Neural cell (in vitro differentiated cells): Measurements from ENCODE around the gene TMEM80.

Experiments
- EP300 ChIP-seq: fragments of 450-650 bp; conservative IDR thresholded peaks from 2 replicates; pipeline ENCODE4 v1.6.1; 2014; ENCODE audit warnings: antibody characterized with exemption, mild to moderate bottlenecking, moderate library complexity; ENCODE audit not compliant: poor library complexity, severe bottlenecking
- EZH2 ChIP-seq: fragments of 200-600, 300-800 bp; shearing (Covaris generic), sonication (generic); IDR thresholded peaks from 2 replicates; pipeline ENCODE4 v1.6.1; 2014; ENCODE audit warnings: antibody characterized with exemption, low read length, borderline replicate concordance, mild to moderate bottlenecking; ENCODE audit not compliant: insufficient read depth, poor library complexity, severe bottlenecking
- POLR2AphosphoS5 ChIP-seq: IDR thresholded peaks from 2 replicates; pipeline ENCODE4 v1.6.1; 2012
- RAD21 ChIP-seq: fragments of 450-650 bp; conservative IDR thresholded peaks from 2 replicates; pipeline ENCODE4 v1.6.1; 2014; ENCODE audit warnings: antibody characterized with exemption, mild to moderate bottlenecking, moderate library complexity
- REST ChIP-seq: IDR thresholded peaks from 2 replicates; pipeline ENCODE4 v1.6.1; 2012; ENCODE audit warnings: borderline replicate concordance
- TAF1 ChIP-seq: IDR thresholded peaks from 2 replicates; pipeline ENCODE4 v1.6.1; 2012; ENCODE audit warnings: low read depth
- TF ChIP-seq, protein P1 (sequence below): fragments of 450-650 bp; IDR thresholded peaks from 2 replicates; pipeline ENCODE4 v1.5.1; 2014; ENCODE audit warnings: antibody characterized with exemption, mild to moderate bottlenecking, moderate library complexity; ENCODE audit not compliant: poor library complexity, severe bottlenecking

DNA sequence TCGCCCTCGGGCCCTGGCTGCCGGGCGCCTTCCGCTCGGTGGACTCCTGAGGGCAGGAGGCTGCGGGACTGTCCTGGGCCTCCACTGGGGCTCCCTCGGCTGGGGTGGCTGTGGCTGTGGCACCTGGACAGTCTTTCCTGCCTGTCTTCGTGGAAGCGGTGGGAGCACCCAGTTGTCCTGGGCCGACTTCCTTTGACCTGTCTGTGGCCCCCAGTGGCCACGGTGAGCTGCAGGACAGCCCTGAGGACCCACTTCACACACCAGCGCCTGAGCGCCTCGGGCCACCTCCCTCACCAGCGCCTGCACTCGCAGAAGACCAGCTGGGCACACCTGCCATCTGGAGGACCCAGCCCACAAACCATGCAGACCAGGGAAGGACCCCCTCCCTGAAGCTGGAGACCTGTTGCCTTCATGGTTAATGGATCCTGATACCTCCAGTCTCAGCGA lies 8.6 kb downstream of the TMEM80 start:
- no peak for TF ChIP-seq POLR2AphosphoS5
- TF ChIP-seq, protein P1, sequence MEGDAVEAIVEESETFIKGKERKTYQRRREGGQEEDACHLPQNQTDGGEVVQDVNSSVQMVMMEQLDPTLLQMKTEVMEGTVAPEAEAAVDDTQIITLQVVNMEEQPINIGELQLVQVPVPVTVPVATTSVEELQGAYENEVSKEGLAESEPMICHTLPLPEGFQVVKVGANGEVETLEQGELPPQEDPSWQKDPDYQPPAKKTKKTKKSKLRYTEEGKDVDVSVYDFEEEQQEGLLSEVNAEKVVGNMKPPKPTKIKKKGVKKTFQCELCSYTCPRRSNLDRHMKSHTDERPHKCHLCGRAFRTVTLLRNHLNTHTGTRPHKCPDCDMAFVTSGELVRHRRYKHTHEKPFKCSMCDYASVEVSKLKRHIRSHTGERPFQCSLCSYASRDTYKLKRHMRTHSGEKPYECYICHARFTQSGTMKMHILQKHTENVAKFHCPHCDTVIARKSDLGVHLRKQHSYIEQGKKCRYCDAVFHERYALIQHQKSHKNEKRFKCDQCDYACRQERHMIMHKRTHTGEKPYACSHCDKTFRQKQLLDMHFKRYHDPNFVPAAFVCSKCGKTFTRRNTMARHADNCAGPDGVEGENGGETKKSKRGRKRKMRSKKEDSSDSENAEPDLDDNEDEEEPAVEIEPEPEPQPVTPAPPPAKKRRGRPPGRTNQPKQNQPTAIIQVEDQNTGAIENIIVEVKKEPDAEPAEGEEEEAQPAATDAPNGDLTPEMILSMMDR = no peak
- TF ChIP-seq REST = no peak
- no peak for TF ChIP-seq TAF1
- TF ChIP-seq EZH2 = no peak
- TF ChIP-seq EP300 = no peak
- no peak for TF ChIP-seq RAD21
